Stimulated activated CD8-positive, alpha-beta memory T cell treated with anti-CD3 and anti-CD28 coated beads, Interleukin-4, amount 100 ng/mL, for 4 hours (primary cell): Measurements from ENCODE around the gene CYBA.
A peak's percentile ranks its signal among the peaks of the same experiment; 100 is the strongest.

Experiments
- DNase-seq, 2 donors: peaks; one replicate each; pipeline ENCODE4 v3.0.0-alpha.2; 2020; ENCODE audit warnings: low read depth in 2 of 2, low spot score in 1 of 2

The CYBA gene

GRCh38 chr16:88647178-88648070, 3.4 kb downstream of the CYBA start:
- DNase-seq: no peak

GRCh38 chr16:88646345-88647034, 4.4 kb downstream of the CYBA start:
- DNase-seq: no peak

GRCh38 chr16:88645941-88646340, 4.9 kb downstream of the CYBA start:
- DNase-seq: no peak

- DNase-seq: no peak
Measured at GRCh38 chr16:88645455-88645854, 5.4 kb downstream of the CYBA start.

- DNase-seq: no peak
Measured at GRCh38 chr16:88643644-88643932, 7.3 kb downstream of the CYBA start.

GRCh38 chr16:88642881-88643643, 7.8 kb downstream of the CYBA start:
- no peak for DNase-seq

GRCh38 chr16:88640498-88641247, 10.2 kb downstream of the CYBA start:
- DNase-seq: no peak

- no peak for DNase-seq
Measured at GRCh38 chr16:88640039-88640495, 10.8 kb downstream of the CYBA start.

- no peak for DNase-seq
Measured at GRCh38 chr16:88639231-88640038, 11.4 kb downstream of the CYBA start.

GRCh38 chr16:88638323-88639230, 12.3 kb downstream of the CYBA start, which contains the start of gene IL17C:
Gene IL17C, plus strand, starts transcription at chr16:88638572. Its CDS starts 70 bp downstream, at chr16:88638642.
- no peak for DNase-seq

- no peak for DNase-seq
Measured at GRCh38 chr16:88636488-88637265, 14.2 kb downstream of the CYBA start.

- DNase-seq: no peak
Measured at GRCh38 chr16:88635671-88636319, 15.1 kb downstream of the CYBA start.

GRCh38 chr16:88634994-88635670, 15.7 kb downstream of the CYBA start:
- DNase-seq: no peak

- peak in 1 of 2 donors; percentile 48 for DNase-seq
Measured at GRCh38 chr16:88634141-88634993, 16.5 kb downstream of the CYBA start.

GRCh38 chr16:88633684-88634140, 17.1 kb downstream of the CYBA start:
- DNase-seq: peak in 1 of 2 donors; percentile 66

- DNase-seq: no peak
Measured at GRCh38 chr16:88632587-88632930, 18.3 kb downstream of the CYBA start.
